Loucy (cell line): ENCODE data around the gene RNF8.

Experiments used
- H2AFZ ChIP-seq: fragments of 200-600 bp; sonication (generic); 2 replicates; pipeline ENCODE4 v1.6.0; 2016; ENCODE audit warnings: antibody characterized with exemption, mild to moderate bottlenecking, low read length, moderate library complexity
- H3F3A ChIP-seq: fragments of 200-600 bp; 2 replicates; pipeline ENCODE4 v1.6.0; 2016; ENCODE audit warnings: antibody characterized with exemption, low read depth, mild to moderate bottlenecking
- H3K27me3 ChIP-seq: fragments of 200-600 bp; sonication (generic); 2 replicates; pipeline ENCODE4 v1.6.1; 2014; ENCODE audit warnings: low read length, mild to moderate bottlenecking; ENCODE audit not compliant: insufficient read depth, poor library complexity, severe bottlenecking
- H3K36me3 ChIP-seq: fragments of 200-600 bp; sonication (generic); 2 replicates; pipeline ENCODE4 v1.6.1; 2016; ENCODE audit warnings: low read length; ENCODE audit not compliant: insufficient read depth
- H3K4me1 ChIP-seq: fragments of 200-600 bp; sonication (generic); 2 replicates; pipeline ENCODE4 v1.5.1; 2014; ENCODE audit warnings: low read length, mild to moderate bottlenecking; ENCODE audit not compliant: insufficient read depth, poor library complexity, severe bottlenecking
- H3K4me2 ChIP-seq: fragments of 200-600 bp; sonication (generic); 2 replicates; pipeline ENCODE4 v1.6.0; 2014; ENCODE audit warnings: antibody characterized with exemption, low read length, low read depth, mild to moderate bottlenecking; ENCODE audit not compliant: poor library complexity, severe bottlenecking
- H3K4me3 ChIP-seq: fragments of 200-600 bp; sonication (generic); 2 replicates; pipeline ENCODE4 v1.5.1; 2014; ENCODE audit warnings: low read length, mild to moderate bottlenecking, mixed read lengths; ENCODE audit not compliant: poor library complexity, severe bottlenecking
- H3K79me2 ChIP-seq: fragments of 200-600 bp; sonication (generic); 2 replicates; pipeline ENCODE4 v1.6.1; 2014; ENCODE audit warnings: low read length; ENCODE audit not compliant: insufficient read depth
- H3K9ac ChIP-seq: fragments of 200-600 bp; sonication (generic); 2 replicates; pipeline ENCODE4 v1.6.0; 2014; ENCODE audit warnings: mild to moderate bottlenecking, low read depth, low read length, moderate library complexity; ENCODE audit not compliant: poor library complexity, severe bottlenecking
- H3K9me2 ChIP-seq: fragments of 200-600 bp; sonication (generic); replicated peaks from 2 replicates; pipeline ENCODE4 v1.6.1; 2016; ENCODE audit warnings: low read depth, low read length, mixed read lengths
- H3K9me3 ChIP-seq: fragments of 200-600 bp; sonication (generic); 2 replicates; pipeline ENCODE4 v1.6.1; 2014; ENCODE audit warnings: mild to moderate bottlenecking, antibody characterized with exemption, low read length, low read depth; ENCODE audit not compliant: insufficient read depth
- H4K20me1 ChIP-seq: fragments of 200-600 bp; sonication (generic); 2 replicates; pipeline ENCODE4 v1.6.0; 2014; ENCODE audit warnings: antibody characterized with exemption, low read length, mild to moderate bottlenecking; ENCODE audit not compliant: insufficient read depth, poor library complexity, severe bottlenecking
- EZH2phosphoT487 ChIP-seq: fragments of 200-600 bp; IDR thresholded peaks from 2 replicates; pipeline ENCODE4 v1.6.1; 2018; ENCODE audit warnings: antibody characterized with exemption, mild to moderate bottlenecking, moderate library complexity, borderline replicate concordance
- TF ChIP-seq, protein P1 (sequence below): fragments of 200-600 bp; sonication (generic); conservative IDR thresholded peaks from 2 replicates; pipeline ENCODE4 v1.5.1; 2014; ENCODE audit warnings: mild to moderate bottlenecking, antibody characterized with exemption, low read length

RNF8 gene

DNA sequence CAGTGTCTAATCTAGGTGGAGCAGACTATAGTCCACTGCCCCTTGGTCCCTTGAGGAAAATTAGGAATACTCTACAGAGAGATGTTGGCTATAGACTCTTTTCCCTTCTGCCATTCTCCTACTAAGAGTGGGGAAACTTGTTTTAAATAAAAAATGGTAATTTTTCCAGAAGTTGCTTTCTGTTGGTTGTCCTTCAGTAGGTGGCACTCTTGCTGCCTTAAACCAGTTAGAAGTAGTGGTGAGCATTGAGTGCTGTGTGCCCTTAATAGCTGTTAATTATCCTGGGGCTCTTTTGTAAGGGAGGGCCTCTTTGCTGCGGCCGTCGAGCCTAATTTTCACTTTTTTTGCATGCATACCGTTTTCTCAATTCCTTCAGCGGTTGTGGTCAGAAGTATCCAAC lies 82.0 kb downstream of the RNF8 start:
- Histone ChIP-seq H3K9me3 (no peaks in the 10 kb centered on the region), H3K27me3 (no peaks in the 10 kb centered on the region), H3K4me3 (peak overlapping the region; percentile 97), H3K4me1 (peaks cover 33% of the 10 kb centered on the region), H3K9me2 (no peaks in the 10 kb centered on the region), H3K4me2 (peak overlapping the region; percentile 75), H4K20me1 (peaks cover 5% of the 10 kb centered on the region), H3F3A (0 out of 2 replicates have a peak, but pooled peaks cover 2% of the 10 kb centered on the region), H3K79me2 (peaks cover 55% of the 10 kb centered on the region), H3K9ac (peak overlapping the region; percentile 89), H2AFZ (no peak overlapping the region), H3K36me3 (peaks cover 12% of the 10 kb centered on the region; the same call in 1 of the 2 replicates)
- TF ChIP-seq EZH2phosphoT487 = no peak
- TF ChIP-seq, protein P1, sequence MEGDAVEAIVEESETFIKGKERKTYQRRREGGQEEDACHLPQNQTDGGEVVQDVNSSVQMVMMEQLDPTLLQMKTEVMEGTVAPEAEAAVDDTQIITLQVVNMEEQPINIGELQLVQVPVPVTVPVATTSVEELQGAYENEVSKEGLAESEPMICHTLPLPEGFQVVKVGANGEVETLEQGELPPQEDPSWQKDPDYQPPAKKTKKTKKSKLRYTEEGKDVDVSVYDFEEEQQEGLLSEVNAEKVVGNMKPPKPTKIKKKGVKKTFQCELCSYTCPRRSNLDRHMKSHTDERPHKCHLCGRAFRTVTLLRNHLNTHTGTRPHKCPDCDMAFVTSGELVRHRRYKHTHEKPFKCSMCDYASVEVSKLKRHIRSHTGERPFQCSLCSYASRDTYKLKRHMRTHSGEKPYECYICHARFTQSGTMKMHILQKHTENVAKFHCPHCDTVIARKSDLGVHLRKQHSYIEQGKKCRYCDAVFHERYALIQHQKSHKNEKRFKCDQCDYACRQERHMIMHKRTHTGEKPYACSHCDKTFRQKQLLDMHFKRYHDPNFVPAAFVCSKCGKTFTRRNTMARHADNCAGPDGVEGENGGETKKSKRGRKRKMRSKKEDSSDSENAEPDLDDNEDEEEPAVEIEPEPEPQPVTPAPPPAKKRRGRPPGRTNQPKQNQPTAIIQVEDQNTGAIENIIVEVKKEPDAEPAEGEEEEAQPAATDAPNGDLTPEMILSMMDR = peak; percentile 53

GRCh38 chr6:37438930-37439329 lies 85.1 kb downstream of the RNF8 start:
- Histone ChIP-seq H4K20me1 (peaks cover 10% of the 10 kb centered on the region), H3K27me3 (no peaks in the 10 kb centered on the region), H2AFZ (no peak overlapping the region), H3K9me2 (no peaks in the 10 kb centered on the region), H3K9ac (peak overlapping the region; percentile 1), H3K79me2 (peaks cover 48% of the 10 kb centered on the region), H3K4me3 (no peak overlapping the region), H3K36me3 (peaks cover 14% of the 10 kb centered on the region; the same call in 1 of the 2 replicates), H3F3A (no peaks in the 10 kb centered on the region), H3K4me2 (peak overlapping the region; percentile 15), H3K4me1 (peaks cover 32% of the 10 kb centered on the region), H3K9me3 (no peaks in the 10 kb centered on the region)
- no peak for TF ChIP-seq EZH2phosphoT487
- TF ChIP-seq, protein P1 = no peak

DNA sequence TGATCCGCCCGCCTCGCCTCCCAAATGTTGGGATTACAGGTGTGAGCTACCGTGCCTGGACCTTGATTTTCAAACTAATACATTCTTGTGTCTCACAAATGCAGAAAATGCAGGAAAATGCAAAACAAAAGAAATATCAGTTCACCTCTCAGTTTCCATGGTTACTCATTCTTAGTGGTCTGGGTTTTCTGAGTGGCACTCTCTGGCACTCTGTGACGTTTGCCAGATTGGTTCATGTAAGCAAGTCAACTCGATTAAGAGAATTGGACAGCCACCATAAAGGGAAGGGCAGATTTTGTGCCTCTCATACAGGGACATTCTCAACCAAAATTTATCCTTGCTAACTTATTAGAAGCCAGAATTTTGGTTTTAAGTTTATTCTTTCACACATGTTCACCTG lies 87.9 kb downstream of the RNF8 start:
- H3K9me2 ChIP-seq = no peaks in the 10 kb centered on the region
- no peak overlapping the region for H2AFZ ChIP-seq
- no peaks in the 10 kb centered on the region for H3K27me3 ChIP-seq
- TF ChIP-seq, protein P1 = no peak
- TF ChIP-seq EZH2phosphoT487 = no peak
- H3K4me3 ChIP-seq = no peak overlapping the region
- H3K36me3 ChIP-seq = peaks cover 30% of the 10 kb centered on the region
- H3F3A ChIP-seq = no peaks in the 10 kb centered on the region
- no peak overlapping the region for H3K9ac ChIP-seq
- no peaks in the 10 kb centered on the region for H3K9me3 ChIP-seq
- H3K79me2 ChIP-seq = peaks cover 23% of the 10 kb centered on the region
- H4K20me1 ChIP-seq = peaks cover 5% of the 10 kb centered on the region
- H3K4me1 ChIP-seq = peaks cover 11% of the 10 kb centered on the region
- peak overlapping the region; percentile 21 for H3K4me2 ChIP-seq
